GM21526 (cell line): Measurements from ENCODE around the gene FBXL20.
A peak's percentile ranks its signal among the peaks of the same experiment; 100 is the strongest.
"Not testable (repeated sequence)": the region's sequence is repeated elsewhere in the genome, so short reads cannot be mapped to it uniquely, and the experiment has no call there.

Source experiments
- ATAC-seq: cut with Tn5 transposase; IDR thresholded peaks from one replicate; pipeline ENCODE4 v1.9.1; 2021; ENCODE audit warnings: moderate library complexity; ENCODE audit not compliant: unreplicated experiment, low FRiP score

Gene FBXL20, protein sequence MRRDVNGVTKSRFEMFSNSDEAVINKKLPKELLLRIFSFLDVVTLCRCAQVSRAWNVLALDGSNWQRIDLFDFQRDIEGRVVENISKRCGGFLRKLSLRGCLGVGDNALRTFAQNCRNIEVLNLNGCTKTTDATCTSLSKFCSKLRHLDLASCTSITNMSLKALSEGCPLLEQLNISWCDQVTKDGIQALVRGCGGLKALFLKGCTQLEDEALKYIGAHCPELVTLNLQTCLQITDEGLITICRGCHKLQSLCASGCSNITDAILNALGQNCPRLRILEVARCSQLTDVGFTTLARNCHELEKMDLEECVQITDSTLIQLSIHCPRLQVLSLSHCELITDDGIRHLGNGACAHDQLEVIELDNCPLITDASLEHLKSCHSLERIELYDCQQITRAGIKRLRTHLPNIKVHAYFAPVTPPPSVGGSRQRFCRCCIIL

GRCh38 chr17:39401412-39402243 is at the start of gene FBXL20:
FBXL20 (minus strand) TSS chr17:39401626; CDS start chr17:39401402, 224 bp downstream.
- peak; percentile 55 for ATAC-seq

GRCh38 chr17:39450847-39451581 is 49.6 kb upstream of the FBXL20 start, which contains the start of gene MED1:
MED1 (minus strand) TSS chr17:39451263; CDS start chr17:39451062, 201 bp downstream.
- peak; percentile 72 for ATAC-seq

DNA sequence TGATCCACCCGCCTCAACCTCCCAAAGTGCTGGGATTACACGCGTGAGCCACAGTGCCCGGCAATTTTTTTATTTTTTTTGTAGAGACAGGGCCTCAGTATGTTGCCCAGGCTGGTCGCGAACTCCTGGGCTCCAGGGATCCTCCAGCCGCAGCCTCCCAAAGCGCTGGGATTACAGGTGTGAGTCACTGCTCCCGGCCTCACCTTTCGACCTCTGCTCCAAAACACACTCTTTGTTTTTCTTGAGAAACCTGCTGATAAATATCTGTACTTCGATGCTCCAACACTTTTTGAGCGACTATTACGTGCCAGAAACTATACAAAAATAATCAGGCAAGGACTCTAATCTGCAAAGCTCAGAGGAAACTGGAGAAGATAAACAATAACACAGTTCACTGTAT is 48.6 kb upstream of the FBXL20 start:
- no peak for ATAC-seq

GRCh38 chr17:39447561-39447960 is 46.1 kb upstream of the FBXL20 start:
- ATAC-seq: no peak

DNA sequence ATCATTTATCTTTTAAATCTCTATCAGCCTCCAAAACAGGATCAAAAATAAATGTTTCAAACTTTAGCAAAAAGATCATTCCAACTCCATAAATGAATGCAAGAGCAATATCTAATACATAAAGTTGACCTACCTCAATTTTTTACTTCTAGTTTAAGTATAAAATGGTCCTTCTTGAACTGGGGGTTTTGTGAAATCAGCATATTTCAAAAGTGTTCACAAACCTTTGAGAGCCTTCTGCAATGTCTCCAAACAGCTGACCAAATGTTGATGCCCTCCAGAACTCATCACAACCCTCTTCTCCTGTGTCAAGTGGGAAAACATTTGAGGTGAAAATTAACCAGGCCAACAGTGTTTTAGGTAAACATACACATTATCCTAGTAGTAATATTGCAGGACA is 41.9 kb upstream of the FBXL20 start:
- no peak for ATAC-seq

- not testable (repeated sequence) for ATAC-seq
Observed at GRCh38 chr17:39439868-39440267, 38.4 kb upstream of the FBXL20 start.

DNA sequence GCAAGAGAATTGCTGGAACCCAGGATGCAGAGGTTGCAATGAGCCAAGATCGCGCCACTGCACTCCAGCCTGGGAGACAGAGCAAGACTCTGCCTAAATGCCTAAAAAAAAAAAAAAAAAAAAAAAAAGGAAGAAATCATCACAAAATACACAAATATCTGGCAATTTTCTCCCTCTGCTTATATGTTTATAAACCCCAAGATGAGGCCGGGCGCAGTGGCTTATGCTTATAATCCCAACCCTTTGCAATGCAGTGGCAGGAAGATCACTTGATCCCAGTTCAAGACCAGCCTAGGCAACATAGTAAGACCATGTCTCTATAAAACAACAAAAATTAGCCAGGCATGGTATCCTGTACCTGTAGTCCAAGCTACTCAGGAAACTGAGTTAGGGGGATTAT is 28.2 kb upstream of the FBXL20 start:
- ATAC-seq: no peak

DNA sequence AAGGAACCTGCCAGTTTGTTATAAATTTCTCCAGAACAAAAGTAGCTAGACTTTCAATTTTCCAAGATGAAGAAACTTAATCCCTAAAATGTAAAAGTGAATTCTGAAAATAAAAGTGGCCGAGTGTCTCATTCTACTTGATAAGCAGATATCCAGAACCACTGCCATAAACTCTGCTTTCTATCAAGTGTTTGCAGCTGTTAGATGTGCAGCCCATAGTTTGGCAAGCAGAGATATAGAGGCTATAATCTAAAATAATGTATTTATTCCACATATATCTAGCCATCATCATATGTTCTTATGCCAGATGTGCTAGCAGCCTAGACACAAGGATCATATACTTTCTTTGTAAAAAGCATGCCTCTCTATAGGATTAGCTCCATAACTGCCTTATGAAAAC is 14.7 kb upstream of the FBXL20 start:
- no peak for ATAC-seq

DNA sequence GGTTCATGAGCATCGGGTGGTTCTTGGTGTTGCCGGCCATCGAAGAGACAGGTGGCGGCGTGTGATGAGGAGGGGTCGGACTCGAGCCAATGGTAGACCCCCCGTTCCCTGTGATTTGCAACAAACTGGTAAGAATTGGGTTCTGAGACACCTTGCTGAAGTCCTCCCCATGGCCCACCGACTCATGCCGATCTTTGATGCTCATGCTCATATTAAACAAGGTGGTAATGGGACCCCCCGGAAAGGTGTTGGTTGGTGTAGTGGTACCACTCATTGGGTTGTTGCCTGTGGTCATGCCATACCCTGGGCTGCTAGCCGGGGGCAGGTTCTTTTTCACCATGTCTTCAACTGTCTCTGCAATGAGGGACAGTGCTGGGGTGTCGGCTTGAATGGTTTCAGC is 8.9 kb upstream of the FBXL20 start:
- no peak for ATAC-seq

- no peak for ATAC-seq
Observed at GRCh38 chr17:39408360-39408759, 6.9 kb upstream of the FBXL20 start.

DNA sequence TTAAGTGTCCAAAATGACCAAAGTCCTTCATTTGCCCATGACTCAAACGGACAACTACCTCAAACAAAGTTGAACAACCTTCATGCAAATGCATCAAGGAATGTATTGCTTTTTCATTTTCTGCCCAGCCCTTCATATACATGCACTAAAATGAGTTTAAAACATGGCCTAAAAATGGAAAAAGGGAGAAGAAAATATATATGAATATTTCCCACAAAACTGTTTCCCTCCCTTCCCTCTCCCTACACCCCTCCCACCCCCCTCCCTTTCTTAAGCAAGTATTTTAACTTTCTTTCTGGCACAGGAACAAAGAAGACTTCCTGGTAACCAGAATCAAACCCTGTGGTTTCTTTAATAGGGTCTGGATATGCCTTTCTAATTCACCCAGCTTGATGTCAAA is 5.5 kb upstream of the FBXL20 start:
- ATAC-seq: no peak

DNA sequence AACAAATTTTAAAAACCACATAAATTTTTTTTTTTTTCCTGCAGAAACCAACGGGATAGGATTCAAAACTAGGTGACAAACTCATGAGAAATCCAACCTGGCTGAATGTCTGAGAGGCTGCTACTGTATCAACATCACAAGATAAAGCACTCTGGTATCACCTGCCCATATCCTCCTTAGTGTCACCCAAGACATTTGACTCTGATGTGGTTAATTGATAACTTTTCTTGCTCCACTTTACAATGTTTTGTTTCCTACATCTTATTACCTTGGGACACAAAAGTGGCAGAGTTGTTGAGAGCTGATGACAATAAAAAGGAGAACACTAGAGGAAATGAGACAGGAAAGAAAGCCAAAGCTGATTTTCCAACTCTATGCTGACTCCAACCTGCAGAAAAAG is 4.0 kb upstream of the FBXL20 start:
- no peak for ATAC-seq

- ATAC-seq: no peak
Observed at GRCh38 chr17:39404542-39405378, 3.3 kb upstream of the FBXL20 start.

- ATAC-seq: no peak
Observed at GRCh38 chr17:39402890-39403605, 1.6 kb upstream of the FBXL20 start.

GRCh38 chr17:39402244-39402889 is 941 bp upstream of the FBXL20 start:
- ATAC-seq: peak; percentile 58

GRCh38 chr17:39400547-39401411 is 647 bp downstream of the FBXL20 start:
- ATAC-seq: peak; percentile 13

DNA sequence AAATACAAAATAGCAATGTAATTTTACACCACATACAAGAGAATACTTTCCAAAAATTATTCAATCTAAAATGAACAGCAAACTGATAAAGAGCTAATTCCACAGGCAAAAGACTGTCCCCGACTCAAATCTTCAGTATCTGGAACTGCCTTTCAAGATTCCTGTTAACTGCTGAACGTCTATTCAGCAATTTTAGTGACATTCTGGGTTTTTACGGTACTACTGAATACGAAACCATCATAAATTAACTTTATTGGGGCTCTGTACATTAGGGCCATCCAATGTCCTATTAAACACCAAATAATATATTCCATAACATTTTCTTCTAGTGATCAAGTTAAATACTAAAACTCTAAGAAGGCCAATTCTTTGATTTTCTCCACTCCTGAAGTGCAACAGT is 1.6 kb downstream of the FBXL20 start:
- ATAC-seq: no peak

DNA sequence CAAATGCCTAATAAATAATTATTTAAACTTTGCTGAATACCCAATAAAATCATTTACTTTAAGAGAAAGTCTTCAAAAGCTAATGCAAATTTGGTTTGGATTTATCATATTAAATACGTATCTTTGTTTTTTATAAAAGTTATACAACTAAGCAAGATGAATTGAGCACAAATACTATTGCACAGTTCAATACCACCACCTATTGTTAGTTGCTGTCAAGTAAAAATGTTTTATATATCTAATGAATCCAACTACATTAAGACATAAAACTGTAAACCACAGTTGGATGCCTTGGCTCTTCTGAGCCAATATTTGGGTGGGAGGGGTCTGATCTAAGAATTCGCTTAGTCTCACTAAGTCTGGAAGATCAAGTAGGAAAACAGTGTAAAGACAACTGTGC is 7.7 kb downstream of the FBXL20 start:
- no peak for ATAC-seq
